ENCODE measurements around the gene ENO3.

ENO3 gene

DNA sequence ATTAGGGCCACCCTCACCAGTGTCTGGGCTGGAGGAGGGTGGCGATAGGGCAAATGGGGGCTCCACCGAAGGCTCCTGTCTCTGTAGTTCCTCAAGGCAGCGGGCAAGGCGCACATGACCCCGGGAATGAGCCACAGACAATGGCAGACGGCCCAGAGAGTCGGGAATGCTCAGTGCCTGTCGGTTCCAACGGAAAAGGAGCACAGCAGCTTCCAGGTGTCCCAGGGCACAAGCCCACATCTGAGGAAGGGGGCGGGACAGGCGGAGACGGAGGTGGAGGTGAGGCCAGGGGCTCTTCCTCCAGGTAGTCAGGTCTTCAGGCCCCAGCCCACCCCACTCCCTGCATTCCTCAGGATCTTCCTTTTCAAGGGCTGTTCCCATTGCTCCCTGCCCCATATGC lies 21.8 kb downstream of the ENO3 start:
- no peak for DNase-seq (ENCODE audit: low spot score)
- FAIRE-seq = no peak

GRCh38 chr17:4973256-4974114 lies 22.6 kb downstream of the ENO3 start:
- DNase-seq (ENCODE audit: low spot score) = no peak
- no peak for FAIRE-seq

- DNase-seq (ENCODE audit: low spot score) = no peak
- no peak for FAIRE-seq
Measured at GRCh38 chr17:4974115-4974670, 23.3 kb downstream of the ENO3 start.

DNA sequence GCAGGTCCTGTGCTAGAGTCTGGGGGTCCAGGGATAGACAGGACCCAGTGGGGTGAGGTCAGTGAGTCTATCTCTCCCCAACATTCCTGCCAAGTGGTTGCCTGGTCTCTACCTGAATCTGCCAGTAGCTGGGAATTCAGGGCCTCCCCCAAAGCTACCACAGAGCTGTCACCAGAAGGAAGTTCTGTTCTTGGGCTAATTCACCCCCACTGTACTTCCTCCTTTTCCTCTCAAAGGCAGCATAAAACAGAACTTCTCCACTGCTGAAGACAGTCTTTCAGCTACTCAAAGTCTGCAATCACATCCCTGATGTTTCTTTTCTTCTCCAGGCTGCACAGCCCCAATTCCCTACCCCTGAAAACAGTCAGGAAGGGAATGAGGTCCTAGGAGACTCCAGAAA lies 27.8 kb downstream of the ENO3 start:
- FAIRE-seq (no peak), DNase-seq (ENCODE audit: low spot score) (no peak)

DNA sequence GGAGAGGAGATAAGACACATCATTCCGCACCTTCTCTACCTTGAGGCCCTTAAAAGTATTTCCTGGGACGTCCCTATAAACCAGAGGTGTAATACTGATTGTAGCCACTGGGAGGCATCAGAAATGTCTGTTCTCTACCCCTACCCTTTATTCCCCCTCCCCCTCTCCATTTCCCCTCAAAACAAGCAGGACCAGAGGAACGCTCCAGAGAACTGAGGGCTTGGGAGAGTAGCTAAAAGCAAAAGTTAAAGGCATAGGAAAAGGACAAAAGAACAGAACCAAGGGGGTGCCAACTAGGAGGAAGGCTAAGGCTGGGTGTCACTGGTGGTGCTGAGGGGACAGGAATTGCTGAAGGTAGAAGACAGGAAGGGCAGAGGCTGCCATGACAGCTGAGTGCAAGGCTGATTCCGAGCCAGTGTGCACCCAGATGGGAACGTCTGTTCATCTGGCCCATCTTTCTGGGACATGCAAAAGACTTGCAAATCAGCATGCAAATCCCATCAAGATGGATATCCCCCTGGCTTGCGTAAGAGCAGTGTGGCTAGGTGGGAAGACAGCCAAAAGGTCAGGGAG lies 29.8 kb downstream of the ENO3 start:
- DNase-seq (ENCODE audit: low spot score) (peak; percentile 40), FAIRE-seq (no peak)

GRCh38 chr17:4982305-4982704 lies 31.4 kb downstream of the ENO3 start:
- FAIRE-seq = no peak
- no peak for DNase-seq (ENCODE audit: low spot score)

DNA sequence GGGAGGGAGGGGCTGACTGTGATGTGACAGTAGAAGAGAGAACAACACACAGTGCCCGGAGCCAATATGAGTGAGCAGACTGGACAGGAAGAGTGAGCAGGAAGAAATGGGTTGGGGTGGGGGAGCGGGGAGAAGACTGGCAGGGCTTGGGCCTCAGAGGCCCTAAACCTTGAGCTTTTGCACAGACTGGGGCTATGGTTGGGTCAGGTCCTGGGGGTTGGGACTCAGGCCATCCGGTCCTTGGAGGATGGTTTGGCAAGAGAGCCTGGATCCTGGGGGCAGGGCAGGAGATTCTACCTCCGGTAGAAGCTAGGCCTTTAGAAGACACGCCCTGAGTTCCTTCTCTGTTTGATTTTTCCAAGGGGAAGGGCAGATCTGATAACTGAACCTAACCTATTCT lies 35.5 kb downstream of the ENO3 start:
- no peak for DNase-seq (ENCODE audit: low spot score)
- no peak for FAIRE-seq

GRCh38 chr17:4986951-4987766 lies 36.2 kb downstream of the ENO3 start, which contains the start of gene CAMTA2:
Gene CAMTA2, minus strand, starts transcription at chr17:4987675. Its CDS starts 1,453 bp downstream, at chr17:4986222.
- no peak for FAIRE-seq

DNA sequence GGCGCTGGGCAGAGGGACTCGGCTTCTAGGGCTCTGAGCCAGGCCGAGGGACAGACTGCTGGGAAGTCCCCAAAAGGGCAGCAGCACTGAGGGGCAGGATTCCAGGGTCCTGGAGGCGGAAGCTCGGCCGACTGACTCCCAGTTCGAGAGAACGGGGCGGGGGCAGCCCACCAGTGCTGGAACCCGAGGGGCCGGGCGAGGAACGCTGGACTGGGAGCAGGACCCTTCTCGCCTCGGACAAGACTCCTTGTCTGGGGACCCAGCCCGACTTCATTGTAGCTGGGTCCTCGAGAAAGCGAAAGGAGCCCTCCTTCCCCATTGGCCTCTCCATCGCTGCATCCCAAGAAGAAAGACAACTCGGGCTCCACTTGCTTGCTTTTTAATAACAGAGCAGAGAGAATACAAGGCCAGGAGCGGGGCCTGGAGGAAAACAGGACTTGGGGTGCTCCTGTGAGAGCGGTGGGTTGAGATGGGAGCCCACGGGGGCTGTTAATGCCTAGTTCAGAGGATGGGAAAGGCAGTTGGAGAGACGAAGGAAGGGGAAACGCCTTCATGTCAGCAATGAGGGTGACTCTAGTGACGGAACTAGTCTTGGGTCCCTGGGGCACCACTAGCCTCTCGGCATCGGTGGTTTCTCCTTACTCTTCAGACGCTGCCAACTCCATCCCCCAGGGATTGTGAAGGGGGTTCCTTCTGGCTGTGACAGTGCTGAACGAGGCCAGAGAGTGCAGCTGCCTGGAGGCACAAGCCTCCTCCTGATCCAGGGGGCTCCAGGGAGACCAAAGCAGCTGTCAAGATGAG lies 37.0 kb downstream of the ENO3 start:
- no peak for DNase-seq (ENCODE audit: low spot score)
- no peak for FAIRE-seq

More at GRCh38 chr17:4986951-4987766, 36.2 kb downstream of the ENO3 start, which contains the start of gene CAMTA2:
- DNase-seq (ENCODE audit: low spot score) = peak; percentile 71

GRCh38 chr17:4994081-4994595 lies 43.2 kb downstream of the ENO3 start:
- no peak for FAIRE-seq
- DNase-seq (ENCODE audit: low spot score) = no peak

GRCh38 chr17:4997302-4998026 lies 46.5 kb downstream of the ENO3 start, which contains the start of the genes INCA1 and KIF1C:
Gene INCA1, minus strand, starts transcription at chr17:4997522. Its CDS starts 3,085 bp downstream, at chr17:4994437.
Gene KIF1C, plus strand, starts transcription at chr17:4997950. Its CDS starts 2,297 bp downstream, at chr17:5000247.
- FAIRE-seq = no peak
- peak; percentile 92 for DNase-seq (ENCODE audit: low spot score)

DNA sequence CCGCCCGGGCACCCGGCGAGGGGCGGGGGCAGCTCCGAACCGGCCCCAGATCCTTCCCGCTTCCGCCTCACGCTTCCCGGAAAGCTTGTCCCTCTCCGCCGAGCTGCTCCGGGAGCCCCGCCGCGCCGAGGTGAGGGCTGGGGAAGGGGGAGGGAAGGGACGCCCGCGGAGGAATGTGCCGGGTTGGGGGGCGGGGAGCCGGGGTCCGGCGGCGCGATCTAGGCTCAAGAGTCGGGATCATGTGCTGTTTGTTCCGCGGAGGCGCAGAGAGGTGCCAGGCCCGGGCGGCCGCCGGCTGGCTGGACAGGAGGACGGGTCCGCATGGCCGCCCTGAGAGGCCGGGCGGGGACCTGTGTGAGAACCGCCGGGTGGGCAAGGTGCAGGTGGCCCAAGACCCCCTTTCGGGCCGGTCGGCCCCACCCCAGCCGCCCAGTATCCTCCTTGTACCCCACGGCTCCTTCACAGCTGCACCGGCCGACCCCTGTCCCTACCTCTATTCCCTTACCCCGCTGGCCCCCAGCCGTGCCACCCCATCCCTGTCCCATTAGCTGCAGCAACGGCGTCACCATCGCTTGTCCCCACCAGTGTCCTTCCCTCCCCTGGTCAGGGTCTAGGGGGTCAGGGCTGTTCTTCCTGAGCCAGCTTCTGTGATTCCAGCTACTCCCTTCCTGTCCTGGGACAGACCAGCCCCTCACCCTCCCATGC lies 47.3 kb downstream of the ENO3 start:
- DNase-seq (ENCODE audit: low spot score) (no peak), FAIRE-seq (no peak)

GRCh38 chr17:4998732-4999429 lies 48.0 kb downstream of the ENO3 start:
- DNase-seq (ENCODE audit: low spot score) = no peak
- FAIRE-seq = no peak

DNA sequence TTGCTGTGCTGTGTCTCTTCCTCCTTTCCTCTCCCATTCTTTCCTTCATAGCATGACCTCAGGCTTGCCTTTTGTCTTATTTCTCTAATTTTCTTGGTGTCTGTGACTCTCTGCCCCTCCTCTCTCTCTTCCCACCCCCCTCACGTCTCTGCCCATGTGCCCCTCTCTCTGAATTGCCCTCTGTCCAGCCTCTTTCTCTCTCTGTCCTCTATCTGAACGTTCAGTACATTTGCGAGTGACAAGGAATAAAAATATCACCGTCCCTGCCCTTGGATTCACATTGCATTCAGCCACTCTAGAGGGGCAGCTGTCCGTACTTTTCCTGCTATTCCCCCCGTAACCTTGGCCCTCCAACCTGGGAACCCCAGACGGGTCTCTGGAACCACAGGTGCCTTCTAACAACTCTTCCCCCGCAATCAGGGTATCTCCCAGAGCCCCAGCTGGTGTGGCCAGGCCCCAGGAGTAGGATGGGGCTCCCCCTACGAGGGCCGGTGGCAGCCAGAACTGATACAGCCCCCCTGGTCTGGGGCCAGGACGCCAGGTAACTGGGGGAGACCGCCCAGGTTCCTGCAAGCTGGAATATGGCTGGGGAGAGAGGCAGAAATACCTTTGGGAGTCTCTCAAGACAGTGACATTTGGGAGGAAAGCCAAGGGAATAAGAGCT lies 48.6 kb downstream of the ENO3 start:
- FAIRE-seq (no peak), DNase-seq (ENCODE audit: low spot score) (no peak)

DNA sequence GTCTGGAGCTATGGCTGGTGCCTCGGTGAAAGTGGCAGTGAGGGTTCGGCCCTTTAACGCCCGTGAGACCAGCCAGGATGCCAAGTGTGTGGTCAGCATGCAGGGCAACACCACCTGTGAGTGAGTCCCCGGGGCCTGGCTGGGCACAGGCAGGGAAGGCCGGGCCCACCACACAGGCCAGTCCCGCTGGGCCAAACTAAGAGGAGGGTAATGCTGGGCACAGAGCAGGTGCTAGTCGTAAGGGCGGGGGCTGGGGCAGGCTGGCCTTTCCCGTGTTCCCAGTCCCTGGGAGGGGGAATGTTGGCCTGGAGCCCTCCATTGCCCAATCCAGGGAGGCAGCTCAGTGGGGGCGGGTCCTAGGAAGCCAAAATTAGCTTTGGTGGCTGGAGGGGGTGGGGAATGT lies 49.3 kb downstream of the ENO3 start:
- DNase-seq (ENCODE audit: low spot score) (no peak), FAIRE-seq (no peak)

DNA sequence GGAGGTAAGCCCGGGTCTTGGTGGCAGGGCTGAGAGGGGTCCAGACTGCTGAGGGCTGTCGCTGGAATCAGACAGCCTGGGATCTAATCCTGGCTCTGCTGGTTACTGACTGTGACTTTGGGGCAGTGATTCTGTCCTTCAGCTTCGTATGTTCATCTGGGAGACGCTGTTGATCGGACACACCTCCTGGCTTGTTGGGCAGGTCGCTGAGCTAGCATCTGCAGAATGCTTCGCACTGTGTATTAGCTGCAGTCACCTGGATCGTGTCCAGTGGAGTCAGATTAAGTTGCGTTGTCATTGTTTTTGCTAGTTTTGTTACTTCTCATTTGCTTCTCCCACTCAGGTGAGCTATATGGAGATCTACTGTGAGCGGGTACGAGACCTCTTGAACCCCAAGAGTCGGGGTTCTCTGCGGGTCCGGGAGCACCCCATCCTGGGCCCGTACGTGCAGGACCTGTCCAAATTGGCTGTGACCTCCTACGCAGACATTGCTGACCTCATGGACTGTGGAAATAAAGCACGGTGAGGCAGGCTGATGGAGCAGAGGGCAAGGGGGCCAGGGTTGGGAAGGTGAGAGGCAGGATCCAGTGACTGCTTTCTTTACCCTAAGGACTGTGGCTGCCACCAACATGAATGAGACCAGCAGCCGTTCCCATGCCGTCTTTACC lies 51.3 kb downstream of the ENO3 start:
- no peak for DNase-seq (ENCODE audit: low spot score)

DNA sequence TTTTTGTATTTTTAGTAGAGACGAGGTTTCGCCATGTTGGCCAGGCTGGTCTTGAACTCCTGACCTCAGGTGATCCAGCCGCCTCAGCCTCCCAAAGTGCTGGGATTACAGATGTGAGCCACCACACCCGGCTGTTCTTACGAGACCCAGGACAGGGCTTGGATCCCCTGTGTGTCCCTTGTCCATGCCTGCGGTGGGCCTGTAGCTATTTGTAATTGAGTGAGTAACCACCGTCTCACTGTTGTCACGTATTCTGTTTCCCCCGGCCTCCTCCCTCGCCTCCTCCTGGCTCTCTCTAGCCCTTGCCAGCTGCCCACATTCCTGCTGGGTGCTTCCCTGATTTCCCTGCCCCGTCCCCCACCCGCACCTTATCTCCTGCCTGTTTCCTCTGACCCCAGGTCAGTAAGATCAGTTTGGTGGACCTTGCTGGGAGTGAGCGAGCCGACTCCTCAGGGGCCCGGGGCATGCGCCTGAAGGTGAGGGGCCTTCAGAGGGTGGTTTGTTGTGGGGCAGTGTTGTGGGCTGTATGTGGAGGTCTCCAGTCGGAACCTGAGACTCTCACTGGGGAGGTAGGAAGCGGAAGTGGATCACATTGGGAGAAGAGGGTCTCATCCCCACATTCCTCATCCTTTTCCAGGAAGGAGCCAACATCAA lies 52.4 kb downstream of the ENO3 start:
- FAIRE-seq = no peak
- DNase-seq (ENCODE audit: low spot score) = no peak

More for the DNA sequence above, 51.3 kb downstream of the ENO3 start:
- FAIRE-seq = no peak

All from urothelium cell line (cell line).